GM12878 (cell line): ENCODE data around the gene NLRC3. TPM values are rescaled to one million over a fixed set of nuclear protein-coding genes. Genes with fewer than 3 reads are reported as not detected.
A peak's percentile ranks its signal among the peaks of the same experiment; 100 is the strongest.

ENCODE experiments used
- BACH1 ChIP-seq: fragments of 450-650 bp; IDR thresholded peaks from 2 replicates; pipeline ENCODE4 v1.6.1; 2017; ENCODE audit warnings: mild to moderate bottlenecking, borderline replicate concordance
- CBX3 ChIP-seq: fragments of 200-600 bp; sonication (generic); IDR thresholded peaks from 2 replicates; pipeline ENCODE4 v1.6.1; 2016; ENCODE audit warnings: low read depth, borderline replicate concordance
- CBX5 ChIP-seq: sonication (generic); IDR thresholded peaks from 2 replicates; pipeline ENCODE4 v1.6.1; 2016; ENCODE audit warnings: low read depth, moderate library complexity, mild to moderate bottlenecking, inconsistent platforms
- CEBPB ChIP-seq, 2 experiments: fragments of 150-350 bp in 1 of 2; IDR thresholded peaks; 2 replicates each; pipeline ENCODE4 v1.6.1; 2012 to 2014; ENCODE audit warnings: low read depth in 2 of 2, low read length in 2 of 2, borderline replicate concordance in 1 of 2, inconsistent platforms in 1 of 2
- CHD1 ChIP-seq: IDR thresholded peaks from 2 replicates; pipeline ENCODE4 v1.6.1; 2012; ENCODE audit warnings: low read depth, low read length, improper control_type of control experiment
- EED ChIP-seq: sonication (generic); IDR thresholded peaks from 2 replicates; pipeline ENCODE4 v1.6.1; 2016; ENCODE audit warnings: antibody characterized with exemption, low read depth
- FOS ChIP-seq: IDR thresholded peaks from 3 replicates; pipeline ENCODE4 v1.6.1; 2011; ENCODE audit warnings: borderline replicate concordance; ENCODE audit not compliant: insufficient read length; ENCODE audit errors: extremely low read depth
- JUNB ChIP-seq: IDR thresholded peaks from 2 replicates; pipeline ENCODE4 v1.6.1; 2016; ENCODE audit warnings: antibody characterized with exemption, mild to moderate bottlenecking
- POLR2AphosphoS2 ChIP-seq: IDR thresholded peaks from 2 replicates; pipeline ENCODE4 v1.6.1; 2011; ENCODE audit warnings: low read depth, mild to moderate bottlenecking, low read length, improper control_type of control experiment, moderate library complexity
- RELA ChIP-seq: fragments of 450-650 bp; IDR thresholded peaks from 2 replicates; pipeline ENCODE4 v1.8.0; 2014; ENCODE audit warnings: borderline replicate concordance; ENCODE audit not compliant: partially characterized antibody
- SREBF1 ChIP-seq: IDR thresholded peaks from 2 replicates; pipeline ENCODE4 v1.6.1; 2012; ENCODE audit warnings: mild to moderate bottlenecking, low read length
- TAF1 ChIP-seq: IDR thresholded peaks from 2 replicates; pipeline ENCODE4 v1.6.1; 2011; ENCODE audit warnings: mild to moderate bottlenecking, low read depth, low read length, borderline replicate concordance
- TARDBP ChIP-seq: IDR thresholded peaks from 2 replicates; pipeline ENCODE4 v1.6.1; 2016; ENCODE audit warnings: borderline replicate concordance
- TCF3 ChIP-seq: IDR thresholded peaks from 2 replicates; pipeline ENCODE4 v1.6.1; 2012; ENCODE audit warnings: low read depth, mild to moderate bottlenecking, low read length, borderline replicate concordance; ENCODE audit not compliant: insufficient read depth
- YBX1 ChIP-seq: fragments of 450-650 bp; IDR thresholded peaks from 2 replicates; pipeline ENCODE4 v1.6.1; 2016; ENCODE audit warnings: antibody characterized with exemption
- ZNF217 ChIP-seq: fragments of 450-650 bp; IDR thresholded peaks from 2 replicates; pipeline ENCODE4 v1.6.1; 2017; ENCODE audit warnings: antibody characterized with exemption, mild to moderate bottlenecking
- polyA plus RNA-seq, 11 experiments: library from polyadenylated mRNA; depleted of rRNA in 4 of 11; unstranded in 6 of 11; stranded (reverse) in 5 of 11; fragments of >200 nt; fragmentation: Nextera tagmentation in 4 of 11; fragmentation: Illumina TruSeq in 1 of 11; extraction: Ambion mirVana in 4 of 11; extraction: Trizol in 1 of 11; gene quantifications; 1 replicate in 1 of 11; 2 replicates in 10 of 11; pipeline versions ENCODE4 v1.2.1 to v1.2.3, GENCODE V29; 2011 to 2016; ENCODE audit warnings: inconsistent platforms in 2 of 11, missing spikeins in 2 of 11, low read depth in 1 of 11
- total RNA-seq, 4 experiments: library from RNA; depleted of rRNA in 3 of 4; stranded (reverse); fragments of >200 nt in 3 of 4; fragmentation: Illumina TruSeq in 1 of 4; extraction: Trizol in 1 of 4; gene quantifications; 2 replicates each; pipeline versions ENCODE4 v1.2.1 to v1.2.3, GENCODE V29; 2013 to 2021
- TF ChIP-seq, protein P1 (sequence below): fragments of 450-650 bp; formaldehyde crosslinking; IDR thresholded peaks from 2 replicates; pipeline ENCODE4 v1.5.0; 2022; ENCODE audit warnings: mild to moderate bottlenecking, missing genetic modification characterization
- TF ChIP-seq, protein P2 (sequence below): fragments of 450-650 bp; IDR thresholded peaks from 2 replicates; pipeline ENCODE4 v1.6.1; 2017; ENCODE audit warnings: mild to moderate bottlenecking
- TF ChIP-seq, protein P3 (sequence below): fragments of 450-650 bp; IDR thresholded peaks from 2 replicates; pipeline ENCODE4 v1.6.1; 2014; ENCODE audit warnings: mild to moderate bottlenecking
- TF ChIP-seq, protein P4 (sequence below): IDR thresholded peaks from 2 replicates; pipeline ENCODE4 v1.6.1; 2012; ENCODE audit warnings: low read length, inconsistent platforms
- TF ChIP-seq, protein P5 (sequence below): fragments of 450-650 bp; IDR thresholded peaks from 2 replicates; pipeline ENCODE4 v1.6.1; 2017; ENCODE audit warnings: low read depth, mild to moderate bottlenecking, moderate library complexity

NLRC3 gene
- total and polyA plus RNA-seq, 10 of the 15 experiments (the other 5 are each of a cell fraction or from before 2014, with no cell fraction given), result 2.2 to 17.8 (median 7.6) TPM

DNA sequence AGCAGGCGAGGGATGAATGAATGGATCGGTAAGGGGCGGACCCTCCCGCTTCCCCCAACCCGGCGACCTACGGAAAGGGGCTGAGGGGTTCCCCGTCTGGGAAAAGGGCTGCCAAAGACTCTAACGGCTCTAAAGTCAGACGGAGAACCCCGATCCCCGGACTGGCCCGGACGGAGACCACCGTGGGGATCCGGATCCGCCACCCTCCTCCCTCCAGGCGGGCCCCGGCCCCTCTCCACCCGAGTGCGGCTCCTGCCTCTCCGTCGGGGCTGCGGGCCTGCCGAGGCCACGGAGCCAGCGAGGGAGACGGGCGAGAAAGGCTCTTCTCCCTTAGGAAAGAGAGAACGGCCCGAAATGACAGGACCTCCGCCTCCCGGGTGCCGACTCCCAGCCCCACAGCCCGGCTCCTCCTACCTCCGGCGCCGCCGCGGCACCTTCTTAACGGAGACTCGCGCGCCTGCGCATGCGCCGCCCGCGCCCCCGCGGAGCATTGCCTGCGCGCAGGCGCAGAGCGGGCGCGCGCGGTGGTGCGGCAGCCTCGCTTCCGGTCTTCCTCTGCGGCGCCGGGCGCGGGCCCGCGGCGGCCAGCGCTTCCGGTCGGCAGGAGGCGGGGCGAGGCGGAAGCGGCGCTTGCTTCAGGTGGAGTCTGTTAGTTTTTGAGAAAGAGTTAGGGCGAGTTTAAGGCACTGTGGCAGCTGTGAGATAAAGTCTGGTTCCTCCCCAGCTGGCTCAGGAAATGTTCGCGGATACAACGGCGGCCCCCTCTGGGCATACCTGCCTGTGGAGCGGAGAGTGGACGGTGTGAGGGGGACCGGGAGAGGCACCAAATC is 34.2 kb upstream of the NLRC3 start, which contains the start of gene SLX4 (continued):
- TF ChIP-seq POLR2AphosphoS2, result 0 out of 2 replicates have a peak, but pooled peaks have one; percentile 17
- no peak for TF ChIP-seq TCF3
- TF ChIP-seq EED, result no peak
- TF ChIP-seq, protein P1, sequence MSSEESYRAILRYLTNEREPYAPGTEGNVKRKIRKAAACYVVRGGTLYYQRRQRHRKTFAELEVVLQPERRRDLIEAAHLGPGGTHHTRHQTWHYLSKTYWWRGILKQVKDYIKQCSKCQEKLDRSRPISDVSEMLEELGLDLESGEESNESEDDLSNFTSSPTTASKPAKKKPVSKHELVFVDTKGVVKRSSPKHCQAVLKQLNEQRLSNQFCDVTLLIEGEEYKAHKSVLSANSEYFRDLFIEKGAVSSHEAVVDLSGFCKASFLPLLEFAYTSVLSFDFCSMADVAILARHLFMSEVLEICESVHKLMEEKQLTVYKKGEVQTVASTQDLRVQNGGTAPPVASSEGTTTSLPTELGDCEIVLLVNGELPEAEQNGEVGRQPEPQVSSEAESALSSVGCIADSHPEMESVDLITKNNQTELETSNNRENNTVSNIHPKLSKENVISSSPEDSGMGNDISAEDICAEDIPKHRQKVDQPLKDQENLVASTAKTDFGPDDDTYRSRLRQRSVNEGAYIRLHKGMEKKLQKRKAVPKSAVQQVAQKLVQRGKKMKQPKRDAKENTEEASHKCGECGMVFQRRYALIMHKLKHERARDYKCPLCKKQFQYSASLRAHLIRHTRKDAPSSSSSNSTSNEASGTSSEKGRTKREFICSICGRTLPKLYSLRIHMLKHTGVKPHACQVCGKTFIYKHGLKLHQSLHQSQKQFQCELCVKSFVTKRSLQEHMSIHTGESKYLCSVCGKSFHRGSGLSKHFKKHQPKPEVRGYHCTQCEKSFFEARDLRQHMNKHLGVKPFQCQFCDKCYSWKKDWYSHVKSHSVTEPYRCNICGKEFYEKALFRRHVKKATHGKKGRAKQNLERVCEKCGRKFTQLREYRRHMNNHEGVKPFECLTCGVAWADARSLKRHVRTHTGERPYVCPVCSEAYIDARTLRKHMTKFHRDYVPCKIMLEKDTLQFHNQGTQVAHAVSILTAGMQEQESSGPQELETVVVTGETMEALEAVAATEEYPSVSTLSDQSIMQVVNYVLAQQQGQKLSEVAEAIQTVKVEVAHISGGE (CRISPR knock-in tag), result no peak
- TF ChIP-seq TAF1, result peak; percentile 44; the same call in 1 of the 2 replicates
- no peak for TF ChIP-seq CBX5
- TF ChIP-seq FOS, result no peak
- TF ChIP-seq RELA, result no peak
- no peak for TF ChIP-seq SREBF1
- no peak for TF ChIP-seq TARDBP
- no peak for TF ChIP-seq CHD1
- no peak for TF ChIP-seq JUNB
- TF ChIP-seq, protein P2, sequence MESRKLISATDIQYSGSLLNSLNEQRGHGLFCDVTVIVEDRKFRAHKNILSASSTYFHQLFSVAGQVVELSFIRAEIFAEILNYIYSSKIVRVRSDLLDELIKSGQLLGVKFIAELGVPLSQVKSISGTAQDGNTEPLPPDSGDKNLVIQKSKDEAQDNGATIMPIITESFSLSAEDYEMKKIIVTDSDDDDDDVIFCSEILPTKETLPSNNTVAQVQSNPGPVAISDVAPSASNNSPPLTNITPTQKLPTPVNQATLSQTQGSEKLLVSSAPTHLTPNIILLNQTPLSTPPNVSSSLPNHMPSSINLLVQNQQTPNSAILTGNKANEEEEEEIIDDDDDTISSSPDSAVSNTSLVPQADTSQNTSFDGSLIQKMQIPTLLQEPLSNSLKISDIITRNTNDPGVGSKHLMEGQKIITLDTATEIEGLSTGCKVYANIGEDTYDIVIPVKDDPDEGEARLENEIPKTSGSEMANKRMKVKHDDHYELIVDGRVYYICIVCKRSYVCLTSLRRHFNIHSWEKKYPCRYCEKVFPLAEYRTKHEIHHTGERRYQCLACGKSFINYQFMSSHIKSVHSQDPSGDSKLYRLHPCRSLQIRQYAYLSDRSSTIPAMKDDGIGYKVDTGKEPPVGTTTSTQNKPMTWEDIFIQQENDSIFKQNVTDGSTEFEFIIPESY, result no peak
- TF ChIP-seq CBX3, result no peak
- TF ChIP-seq YBX1, result no peak
- TF ChIP-seq, protein P3, sequence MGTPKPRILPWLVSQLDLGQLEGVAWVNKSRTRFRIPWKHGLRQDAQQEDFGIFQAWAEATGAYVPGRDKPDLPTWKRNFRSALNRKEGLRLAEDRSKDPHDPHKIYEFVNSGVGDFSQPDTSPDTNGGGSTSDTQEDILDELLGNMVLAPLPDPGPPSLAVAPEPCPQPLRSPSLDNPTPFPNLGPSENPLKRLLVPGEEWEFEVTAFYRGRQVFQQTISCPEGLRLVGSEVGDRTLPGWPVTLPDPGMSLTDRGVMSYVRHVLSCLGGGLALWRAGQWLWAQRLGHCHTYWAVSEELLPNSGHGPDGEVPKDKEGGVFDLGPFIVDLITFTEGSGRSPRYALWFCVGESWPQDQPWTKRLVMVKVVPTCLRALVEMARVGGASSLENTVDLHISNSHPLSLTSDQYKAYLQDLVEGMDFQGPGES, result no peak
- 0 out of 2 replicates have a peak, but pooled peaks have one; percentile 58 for TF ChIP-seq BACH1
- TF ChIP-seq, protein P4, sequence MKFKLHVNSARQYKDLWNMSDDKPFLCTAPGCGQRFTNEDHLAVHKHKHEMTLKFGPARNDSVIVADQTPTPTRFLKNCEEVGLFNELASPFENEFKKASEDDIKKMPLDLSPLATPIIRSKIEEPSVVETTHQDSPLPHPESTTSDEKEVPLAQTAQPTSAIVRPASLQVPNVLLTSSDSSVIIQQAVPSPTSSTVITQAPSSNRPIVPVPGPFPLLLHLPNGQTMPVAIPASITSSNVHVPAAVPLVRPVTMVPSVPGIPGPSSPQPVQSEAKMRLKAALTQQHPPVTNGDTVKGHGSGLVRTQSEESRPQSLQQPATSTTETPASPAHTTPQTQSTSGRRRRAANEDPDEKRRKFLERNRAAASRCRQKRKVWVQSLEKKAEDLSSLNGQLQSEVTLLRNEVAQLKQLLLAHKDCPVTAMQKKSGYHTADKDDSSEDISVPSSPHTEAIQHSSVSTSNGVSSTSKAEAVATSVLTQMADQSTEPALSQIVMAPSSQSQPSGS, result no peak
- no peak for TF ChIP-seq CEBPB (IDR thresholded peaks at IDR 0.05; ENCODE audit: borderline replicate concordance in 1 of 2, low read depth in 2 of 2, low read length in 2 of 2)
- TF ChIP-seq, protein P5, sequence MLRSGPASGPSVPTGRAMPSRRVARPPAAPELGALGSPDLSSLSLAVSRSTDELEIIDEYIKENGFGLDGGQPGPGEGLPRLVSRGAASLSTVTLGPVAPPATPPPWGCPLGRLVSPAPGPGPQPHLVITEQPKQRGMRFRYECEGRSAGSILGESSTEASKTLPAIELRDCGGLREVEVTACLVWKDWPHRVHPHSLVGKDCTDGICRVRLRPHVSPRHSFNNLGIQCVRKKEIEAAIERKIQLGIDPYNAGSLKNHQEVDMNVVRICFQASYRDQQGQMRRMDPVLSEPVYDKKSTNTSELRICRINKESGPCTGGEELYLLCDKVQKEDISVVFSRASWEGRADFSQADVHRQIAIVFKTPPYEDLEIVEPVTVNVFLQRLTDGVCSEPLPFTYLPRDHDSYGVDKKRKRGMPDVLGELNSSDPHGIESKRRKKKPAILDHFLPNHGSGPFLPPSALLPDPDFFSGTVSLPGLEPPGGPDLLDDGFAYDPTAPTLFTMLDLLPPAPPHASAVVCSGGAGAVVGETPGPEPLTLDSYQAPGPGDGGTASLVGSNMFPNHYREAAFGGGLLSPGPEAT, result no peak; the same call in 1 of the 2 replicates
- TF ChIP-seq ZNF217, result no peak
